VCaP (cell line): Measurements from ENCODE around the gene SH3BP1.

Experiments used
- H3K27ac ChIP-seq: fragments of 450-650 bp; 2 replicates; pipeline ENCODE4 v1.5.1; 2017
- TF ChIP-seq, protein P1 (sequence below): fragments of 450-650 bp; conservative IDR thresholded peaks from 2 replicates; pipeline ENCODE4 v1.5.1; 2017; ENCODE audit warnings: mild to moderate bottlenecking, moderate library complexity

Gene SH3BP1

DNA sequence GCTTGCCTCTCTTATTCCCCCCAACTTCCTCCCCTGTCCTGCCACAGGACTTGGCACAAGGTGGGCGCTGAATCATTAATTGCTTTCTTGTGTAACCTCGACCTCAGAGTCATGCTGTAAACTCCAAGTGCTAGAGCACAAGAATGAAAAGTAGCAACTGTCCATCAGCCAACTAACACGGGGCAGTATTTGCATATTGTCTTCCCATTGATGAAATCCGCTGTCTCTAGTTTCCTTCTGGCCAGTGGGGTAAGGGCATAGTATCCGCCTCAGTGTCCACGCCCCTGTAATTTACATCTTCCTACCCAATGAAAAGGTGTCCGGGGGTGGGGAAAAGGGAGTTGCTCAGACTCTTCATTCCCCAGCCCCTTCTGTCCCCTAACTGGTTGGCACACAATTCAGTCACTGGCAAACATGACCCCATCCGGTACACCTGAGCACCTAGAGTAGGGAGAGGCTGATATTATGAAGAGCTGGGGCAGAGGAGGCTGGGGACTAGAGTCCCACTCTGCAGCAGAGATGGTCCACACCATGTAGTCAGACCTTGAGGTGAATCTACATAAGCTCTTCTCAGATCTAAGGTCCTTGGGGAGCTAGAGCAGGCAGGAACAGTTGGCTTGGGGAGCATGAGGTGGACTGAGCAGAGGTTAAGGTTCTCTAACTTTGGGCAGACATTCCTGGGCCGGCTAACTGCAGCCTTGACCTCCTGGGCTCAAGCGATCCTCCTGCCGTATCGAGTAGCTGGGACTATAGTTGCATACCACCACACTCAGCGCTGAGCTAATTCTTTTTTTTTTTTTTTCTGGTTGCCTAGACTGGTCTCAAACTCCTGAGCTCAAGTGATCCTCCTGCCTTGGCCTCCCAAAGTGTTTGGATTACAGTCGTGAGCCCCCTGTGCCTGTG lies 37.7 kb upstream of the SH3BP1 start:
- H3K27ac ChIP-seq: no peak overlapping the region
- TF ChIP-seq, protein P1, sequence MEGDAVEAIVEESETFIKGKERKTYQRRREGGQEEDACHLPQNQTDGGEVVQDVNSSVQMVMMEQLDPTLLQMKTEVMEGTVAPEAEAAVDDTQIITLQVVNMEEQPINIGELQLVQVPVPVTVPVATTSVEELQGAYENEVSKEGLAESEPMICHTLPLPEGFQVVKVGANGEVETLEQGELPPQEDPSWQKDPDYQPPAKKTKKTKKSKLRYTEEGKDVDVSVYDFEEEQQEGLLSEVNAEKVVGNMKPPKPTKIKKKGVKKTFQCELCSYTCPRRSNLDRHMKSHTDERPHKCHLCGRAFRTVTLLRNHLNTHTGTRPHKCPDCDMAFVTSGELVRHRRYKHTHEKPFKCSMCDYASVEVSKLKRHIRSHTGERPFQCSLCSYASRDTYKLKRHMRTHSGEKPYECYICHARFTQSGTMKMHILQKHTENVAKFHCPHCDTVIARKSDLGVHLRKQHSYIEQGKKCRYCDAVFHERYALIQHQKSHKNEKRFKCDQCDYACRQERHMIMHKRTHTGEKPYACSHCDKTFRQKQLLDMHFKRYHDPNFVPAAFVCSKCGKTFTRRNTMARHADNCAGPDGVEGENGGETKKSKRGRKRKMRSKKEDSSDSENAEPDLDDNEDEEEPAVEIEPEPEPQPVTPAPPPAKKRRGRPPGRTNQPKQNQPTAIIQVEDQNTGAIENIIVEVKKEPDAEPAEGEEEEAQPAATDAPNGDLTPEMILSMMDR: no peak

DNA sequence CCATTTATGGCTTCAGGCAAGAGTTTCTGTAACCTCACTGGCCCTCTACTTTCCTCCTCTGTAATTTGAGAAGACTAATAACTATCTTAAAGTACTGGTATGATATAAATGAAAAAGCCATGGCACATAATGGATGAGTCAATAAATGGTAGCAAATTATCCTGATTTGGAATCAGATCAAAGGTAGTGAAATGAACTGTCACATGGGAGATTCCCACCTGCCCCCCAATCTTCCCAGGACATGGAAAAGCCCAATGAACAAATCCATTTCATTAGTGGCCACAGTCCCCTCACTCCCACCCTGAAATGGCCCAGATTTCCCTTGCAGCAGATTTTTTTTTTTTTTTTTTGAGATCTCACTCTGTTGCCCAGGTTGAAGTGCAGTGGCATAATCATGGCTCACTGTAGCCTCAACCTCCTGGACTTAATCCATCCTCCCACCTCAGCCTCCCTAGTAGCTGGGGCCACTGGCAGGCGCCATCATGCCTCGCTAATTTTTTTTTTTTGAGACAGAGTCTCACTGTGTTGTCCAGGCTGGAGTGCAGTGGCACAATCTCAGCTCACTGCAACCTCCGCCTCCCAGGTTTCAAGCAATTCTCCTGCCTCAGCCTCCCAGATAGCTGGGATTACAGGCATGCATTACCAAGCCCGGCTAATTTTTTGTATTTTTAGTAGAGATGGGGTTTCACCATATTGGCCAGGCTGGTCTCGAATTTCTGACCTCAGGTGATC lies 36.8 kb upstream of the SH3BP1 start:
- H3K27ac ChIP-seq: peak overlapping the region; percentile 5; the same call in 1 of the 2 replicates

DNA sequence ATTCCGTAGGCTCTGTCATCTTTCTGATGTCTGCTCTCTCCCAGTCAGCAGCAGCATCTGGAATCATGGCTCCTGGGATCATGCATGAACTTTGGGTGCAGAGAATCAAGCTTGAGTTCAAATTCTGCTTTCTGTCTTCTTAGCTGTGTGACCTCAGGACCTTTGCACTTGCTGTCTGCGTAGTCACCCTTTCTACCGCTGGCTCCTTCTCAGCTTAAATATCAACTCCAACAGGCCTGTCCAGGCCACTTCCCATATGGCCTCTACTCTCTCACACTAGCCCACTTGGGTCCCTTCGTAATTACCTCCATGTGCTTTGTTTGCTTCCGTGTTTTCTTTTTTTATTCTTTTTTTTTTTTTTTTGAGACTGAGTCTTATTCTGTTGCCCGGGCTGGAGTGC lies 35.4 kb upstream of the SH3BP1 start:
- TF ChIP-seq, protein P1: no peak
- no peak overlapping the region for H3K27ac ChIP-seq

DNA sequence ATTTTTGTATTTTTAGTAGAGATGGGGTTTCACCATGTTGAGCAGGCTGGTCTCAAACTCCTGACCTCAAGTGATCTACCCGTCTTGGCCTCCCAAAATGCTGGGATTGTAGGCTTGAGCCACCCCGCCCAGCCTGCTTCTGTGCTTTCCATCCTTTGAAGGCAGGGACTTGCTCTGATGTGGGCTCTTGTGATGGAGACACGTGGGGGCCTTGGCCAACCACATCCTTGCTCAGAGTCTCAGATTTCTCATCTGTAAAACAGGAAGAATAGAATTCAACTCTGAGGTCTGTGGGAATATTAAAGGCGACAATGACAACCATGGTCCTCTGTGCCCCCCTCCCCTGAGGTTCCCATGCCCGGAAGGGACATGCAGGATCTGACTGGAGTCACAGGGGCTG lies 34.6 kb upstream of the SH3BP1 start:
- TF ChIP-seq, protein P1: no peak
- H3K27ac ChIP-seq: no peak overlapping the region; the same call in 1 of the 2 replicates

DNA sequence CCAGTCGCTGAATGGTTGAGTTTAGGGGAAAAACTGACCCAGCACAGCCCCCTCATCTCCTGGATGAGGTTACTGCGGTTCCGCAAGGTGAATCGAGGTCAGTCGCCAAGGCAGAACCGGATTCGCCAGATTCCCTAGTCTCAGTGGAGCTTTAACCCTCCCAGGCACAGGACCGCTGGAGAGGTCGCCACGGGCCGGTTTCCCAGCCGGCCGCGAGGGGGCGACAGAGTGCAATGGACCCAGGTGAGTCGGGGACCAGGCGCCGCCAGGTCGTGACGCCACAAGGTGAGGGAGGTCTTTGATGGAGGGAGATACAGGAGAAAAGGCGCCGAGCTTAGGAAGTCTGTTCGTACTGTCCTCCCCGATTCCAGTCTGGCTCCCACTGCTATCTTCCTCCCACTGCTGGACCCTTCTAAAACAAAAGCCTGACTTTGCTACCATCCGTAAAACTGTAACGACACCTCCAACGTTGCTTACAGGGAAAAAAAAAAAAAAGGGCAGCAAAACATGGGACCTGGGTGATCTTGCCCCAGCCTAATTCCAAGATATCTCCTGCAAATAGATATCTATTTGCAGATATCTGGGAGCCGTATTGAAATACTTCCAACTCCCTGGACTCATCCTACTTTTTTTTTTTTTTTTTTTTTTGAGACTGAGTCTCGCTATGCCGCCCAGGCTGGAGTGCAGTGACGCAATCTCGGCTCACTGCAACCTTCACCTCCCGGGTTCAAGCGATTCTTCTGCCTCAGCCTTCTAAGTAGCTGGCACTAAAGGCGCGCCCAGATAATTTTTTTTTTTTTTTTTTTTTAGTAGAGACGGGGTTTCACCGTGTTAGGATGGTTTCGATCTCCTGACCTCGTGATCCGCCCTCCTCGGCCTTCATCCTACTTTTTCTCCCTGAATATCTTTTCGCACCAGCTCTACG lies 32.2 kb upstream of the SH3BP1 start:
- H3K27ac ChIP-seq: peak overlapping the region; percentile 96

DNA sequence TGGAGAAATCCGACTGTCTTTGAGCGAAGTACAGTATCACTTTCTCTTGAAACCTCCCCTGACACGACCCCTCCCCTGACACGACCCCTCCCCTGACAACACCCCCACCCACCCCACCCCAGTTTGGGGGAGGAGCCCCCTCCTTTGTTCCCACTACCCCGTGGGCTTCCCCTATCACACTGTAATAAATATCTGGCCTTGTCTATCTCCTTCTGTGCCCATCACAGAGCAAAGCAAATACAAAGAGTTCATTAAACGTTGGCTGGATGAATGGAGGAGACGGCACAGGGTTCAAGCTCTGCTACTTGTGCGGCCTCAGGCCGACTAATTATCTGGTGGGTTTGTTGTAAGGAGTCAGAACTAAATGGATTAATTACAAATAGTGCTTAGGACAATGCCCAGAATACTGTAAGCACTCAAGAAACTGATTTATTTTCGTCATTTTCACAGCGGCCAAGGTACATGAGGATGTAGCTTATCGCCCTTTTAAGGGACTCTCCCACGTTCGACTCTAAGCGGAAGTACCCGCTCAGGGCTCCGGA lies 31.5 kb upstream of the SH3BP1 start:
- H3K27ac ChIP-seq: peak overlapping the region; percentile 96
- TF ChIP-seq, protein P1: no peak

More for the DNA sequence above, 32.2 kb upstream of the SH3BP1 start:
- TF ChIP-seq, protein P1: peak; percentile 99

DNA sequence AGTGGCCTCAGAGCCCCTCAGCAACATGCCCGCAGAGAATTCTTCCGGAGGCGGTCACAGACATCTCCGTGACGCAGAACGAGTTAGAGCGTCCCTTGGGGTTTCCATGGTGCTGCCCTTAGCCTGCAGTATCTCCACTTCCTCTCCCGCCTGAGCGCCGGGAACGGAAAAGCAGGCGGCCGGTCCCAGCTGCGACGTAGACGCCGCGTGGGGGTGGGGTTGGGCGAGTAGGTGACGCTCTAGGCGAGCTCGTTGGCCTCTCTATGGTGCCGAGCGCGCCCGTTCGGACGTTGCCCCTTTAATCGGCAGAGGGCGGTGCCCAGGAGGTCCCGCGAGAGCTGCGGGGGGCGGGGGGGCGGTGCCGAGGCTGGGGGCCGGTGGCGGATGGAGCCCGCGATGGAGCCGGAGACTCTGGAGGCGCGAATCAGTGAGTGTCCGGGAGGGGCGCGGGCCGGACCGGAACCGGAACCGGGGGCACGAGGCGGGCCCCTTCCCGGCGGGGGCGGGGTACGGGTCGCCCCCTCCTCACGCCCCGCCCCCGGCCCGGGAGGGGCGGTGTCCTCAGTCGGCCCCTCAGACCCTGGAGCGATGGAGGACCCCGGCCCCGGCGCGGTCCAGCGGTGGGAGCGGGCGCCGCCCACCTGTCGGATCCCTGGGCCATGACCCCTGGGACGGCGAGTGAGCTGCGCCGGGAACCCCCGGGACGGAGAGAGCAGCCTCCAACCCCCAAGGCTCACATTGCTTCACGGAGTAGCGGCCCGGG lies 30.8 kb upstream of the SH3BP1 start, which contains the start of gene GGA1:
GGA1 (plus strand) TSS at position 358 of the 763 bp plus-strand sequence; CDS start at position 385, 27 bp downstream.
- TF ChIP-seq, protein P1: no peak
- peak within 1 kb of the TSS; percentile 96 for H3K27ac ChIP-seq
